GM21737 (cell line): ENCODE data around the gene NUP54.

Experiments used
- ATAC-seq: cut with Tn5 transposase; IDR thresholded peaks from one replicate; pipeline ENCODE4 v1.9.1; 2021; ENCODE audit warnings: mild to moderate bottlenecking, moderate library complexity; ENCODE audit not compliant: unreplicated experiment

NUP54 gene

DNA sequence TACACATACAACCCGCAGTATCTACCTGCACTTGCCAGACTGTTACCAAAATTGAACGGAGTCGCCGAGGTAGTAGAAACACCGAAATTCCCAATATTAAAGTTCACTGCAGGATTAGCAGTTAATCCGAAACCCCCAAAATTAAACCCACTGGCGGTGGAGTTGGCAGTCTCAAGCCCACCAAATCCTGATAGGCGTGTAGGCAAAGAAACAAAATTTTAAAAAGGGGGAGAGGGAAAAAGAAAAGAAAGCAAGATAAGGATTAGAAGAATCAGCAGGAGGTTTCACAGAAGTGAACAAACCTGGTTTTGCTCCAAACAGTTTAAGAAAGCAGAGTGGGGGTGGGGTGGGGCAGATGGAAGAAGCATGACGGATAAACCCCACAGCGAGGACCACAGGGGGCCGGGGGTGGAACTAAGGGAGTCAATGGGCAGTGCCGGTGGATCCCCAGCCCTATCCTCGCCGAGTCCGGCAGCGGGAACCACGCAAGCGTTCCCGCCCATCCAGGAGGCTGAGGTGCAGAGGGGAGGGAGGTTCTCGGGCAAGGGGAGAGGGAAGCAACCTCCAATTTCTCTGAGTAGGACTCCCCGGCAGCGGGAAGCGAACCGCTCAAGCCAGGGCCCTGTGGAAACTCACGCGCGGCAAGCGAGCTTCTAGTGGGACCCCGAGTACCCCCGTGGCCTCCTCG is 599 bp downstream of the NUP54 start:
- ATAC-seq: peak; percentile 37

DNA sequence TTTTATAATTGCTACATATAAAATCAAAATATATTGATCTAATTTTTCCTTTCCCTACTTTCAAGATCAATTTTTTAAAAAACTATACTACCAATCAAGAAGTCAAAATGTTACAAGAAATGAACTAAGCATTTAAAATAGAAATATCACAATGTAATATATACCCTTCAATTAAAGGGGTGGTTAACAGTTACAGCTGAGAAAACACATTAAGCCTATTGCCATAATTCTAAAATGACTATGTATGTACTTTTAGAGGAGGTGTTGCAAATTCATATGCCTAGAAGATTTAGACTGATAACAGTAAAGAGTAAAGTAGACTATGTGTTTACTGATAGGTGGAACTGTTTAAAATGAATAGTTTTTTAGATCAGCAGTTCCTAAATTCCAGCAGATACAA is 3.7 kb downstream of the NUP54 start:
- ATAC-seq: no peak

DNA sequence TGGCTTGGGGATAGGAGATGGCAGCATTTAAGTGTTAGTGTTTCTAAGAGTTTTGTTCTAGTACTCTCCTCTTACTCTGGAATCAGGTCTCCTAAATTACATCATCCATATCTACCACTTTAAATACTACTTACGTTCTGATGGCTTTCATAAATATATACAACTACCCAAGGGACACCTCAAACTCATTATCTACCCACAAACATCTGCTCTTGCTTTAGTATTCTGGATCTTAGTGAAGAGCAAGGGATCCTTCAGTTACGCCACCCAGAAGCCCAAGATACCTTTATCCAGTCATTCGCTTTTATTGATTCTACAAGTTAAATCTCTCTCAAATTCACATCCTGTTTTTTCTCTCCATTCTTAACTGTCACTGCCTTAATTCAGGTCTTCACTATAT is 7.0 kb downstream of the NUP54 start:
- ATAC-seq: no peak

GRCh38 chr4:76127754-76128153 is 20.4 kb downstream of the NUP54 start:
- ATAC-seq: no peak

DNA sequence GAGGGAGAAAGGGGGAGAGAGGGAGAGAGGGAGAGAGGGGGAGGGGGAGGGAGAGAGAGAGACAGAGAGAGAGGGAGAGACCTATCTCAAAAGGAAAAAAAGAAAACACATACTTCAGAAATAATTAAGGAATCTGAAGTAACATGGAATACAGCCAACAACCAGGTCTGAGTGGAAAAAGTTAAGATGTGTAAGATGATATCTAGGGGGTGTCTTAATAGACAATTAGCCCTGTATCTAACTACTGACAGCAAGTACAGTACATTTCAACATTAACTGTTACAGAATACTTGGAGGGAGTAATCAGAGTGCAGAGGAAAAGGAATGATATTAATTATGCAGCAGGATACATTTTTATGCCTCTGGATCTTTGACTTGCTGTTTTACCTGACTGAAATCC is 22.4 kb downstream of the NUP54 start:
- ATAC-seq: no peak

GRCh38 chr4:76120199-76120598 is 28.0 kb downstream of the NUP54 start:
- no peak for ATAC-seq

- ATAC-seq: no peak
Measured at GRCh38 chr4:76117536-76117935, 30.7 kb downstream of the NUP54 start.

DNA sequence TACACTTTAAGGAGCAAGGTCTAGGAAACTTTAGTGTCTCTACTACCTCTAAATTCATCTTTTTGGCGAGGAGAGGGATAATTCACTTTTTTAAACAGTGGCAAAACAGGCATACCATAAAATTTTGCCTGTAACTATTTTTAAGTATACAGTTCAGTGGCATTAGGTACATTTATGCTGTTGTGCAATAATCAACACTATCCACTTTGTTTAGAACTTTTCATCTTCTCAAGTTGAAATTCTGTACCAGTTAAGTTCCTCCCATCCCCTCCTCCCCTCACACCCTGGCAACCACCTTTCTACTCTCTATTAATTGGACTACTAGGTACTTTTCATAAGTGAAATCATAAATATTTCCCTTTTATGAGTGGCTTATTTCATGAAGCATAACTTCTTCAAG is 31.4 kb downstream of the NUP54 start:
- ATAC-seq: no peak

GRCh38 chr4:76108467-76109181 is 39.6 kb downstream of the NUP54 start:
- no peak for ATAC-seq

DNA sequence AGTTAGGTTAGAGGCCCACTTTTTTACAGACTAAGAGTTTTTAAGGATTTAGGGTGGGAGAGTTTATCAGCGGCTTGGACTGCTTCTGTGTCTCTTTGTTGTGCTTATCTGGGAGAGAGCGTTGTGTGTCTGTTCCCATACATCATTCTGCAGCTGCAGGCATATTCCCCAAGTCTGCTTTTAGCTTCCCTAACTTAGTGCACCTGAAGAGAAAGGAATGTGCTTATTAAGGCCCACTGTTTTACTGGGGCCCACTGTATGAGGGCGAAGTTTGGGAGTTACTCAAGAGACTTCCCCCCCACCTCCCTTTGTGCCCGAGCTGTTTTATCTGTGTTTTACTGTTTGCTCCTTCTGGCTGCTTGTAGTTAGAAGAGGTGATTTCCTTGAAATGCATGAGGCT is 41.8 kb downstream of the NUP54 start:
- no peak for ATAC-seq

GRCh38 chr4:76105652-76106051 is 42.5 kb downstream of the NUP54 start:
- ATAC-seq: no peak

DNA sequence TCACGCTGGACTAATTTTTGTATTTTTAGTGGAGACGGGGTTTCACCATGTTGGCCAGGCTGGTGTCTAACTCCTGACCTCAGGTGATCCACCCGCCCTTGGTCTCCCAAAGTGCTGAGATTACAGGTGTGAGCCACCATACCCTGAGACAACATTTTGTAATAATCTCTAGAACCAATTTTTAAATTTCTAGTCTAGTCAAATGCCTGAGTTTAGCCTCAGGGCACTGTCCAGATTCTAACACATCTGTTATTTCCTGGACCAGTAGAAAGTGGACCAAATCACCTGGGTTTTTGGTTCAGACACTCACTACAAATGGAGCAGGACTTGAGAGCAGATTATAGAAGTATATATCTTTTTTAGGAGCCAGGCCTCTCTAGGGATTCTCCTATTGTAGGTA is 52.1 kb downstream of the NUP54 start:
- ATAC-seq: no peak

DNA sequence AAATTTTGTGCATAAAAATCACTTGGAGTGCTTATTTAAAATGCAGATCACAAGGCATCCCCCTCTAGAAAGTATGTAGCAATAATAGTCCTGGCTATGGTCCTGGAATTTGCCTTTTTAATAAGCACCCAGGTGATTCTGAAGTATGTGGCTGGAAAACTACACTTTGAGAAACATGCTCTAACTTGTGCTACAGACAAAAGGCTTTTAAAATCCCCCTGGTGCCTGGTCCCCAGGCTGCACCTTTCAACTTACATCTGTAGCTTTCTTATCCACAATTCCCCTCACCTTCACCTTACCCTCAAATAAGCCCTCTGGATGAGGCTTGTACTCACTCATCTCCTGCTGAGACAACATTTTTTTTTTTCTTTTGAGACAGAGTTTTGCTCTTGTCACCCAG is 52.6 kb downstream of the NUP54 start:
- ATAC-seq: no peak

- no peak for ATAC-seq
Measured at GRCh38 chr4:76091052-76091451, 57.1 kb downstream of the NUP54 start.

DNA sequence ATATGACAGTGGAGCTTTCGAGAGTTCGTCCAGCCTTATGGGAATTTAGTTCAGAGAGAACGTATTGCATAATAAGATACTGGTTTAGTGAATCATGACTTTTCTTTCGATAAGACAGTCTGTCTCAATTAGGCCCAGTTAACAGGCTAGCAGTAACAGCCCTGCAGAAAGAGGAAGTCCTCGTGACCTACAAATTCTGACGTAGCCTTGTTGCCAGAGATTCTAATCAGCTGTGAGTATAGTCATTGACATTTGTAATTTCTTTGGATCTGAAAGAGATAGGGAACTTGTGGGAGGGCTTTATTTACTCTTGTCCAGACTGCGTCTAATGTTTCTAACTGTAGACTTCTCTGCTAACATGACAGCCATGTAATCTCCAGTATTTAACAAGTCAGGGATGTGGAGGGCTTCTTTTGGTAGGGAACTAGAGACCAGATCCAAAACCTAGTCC is 57.9 kb downstream of the NUP54 start:
- ATAC-seq: no peak

DNA sequence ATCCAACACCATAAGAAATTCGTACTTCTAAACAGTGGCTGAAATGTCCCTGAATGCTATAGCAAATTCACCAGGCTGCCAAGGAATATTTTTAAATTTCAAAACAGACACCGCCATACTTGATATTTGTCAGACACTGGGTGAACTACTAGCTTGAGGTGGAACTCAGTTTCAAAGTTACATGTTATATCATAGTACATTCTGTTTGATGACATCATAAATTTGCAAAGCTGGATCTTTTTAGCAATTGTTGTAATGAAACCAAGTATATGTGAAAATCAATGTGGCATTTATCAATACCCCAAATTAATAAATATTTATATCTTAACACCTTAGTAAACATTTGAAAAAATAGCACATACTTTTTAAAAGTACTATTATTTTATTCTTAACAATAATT is 59.5 kb downstream of the NUP54 start:
- no peak for ATAC-seq

GRCh38 chr4:76087007-76087769 is 61.0 kb downstream of the NUP54 start:
- ATAC-seq: no peak

GRCh38 chr4:76084542-76084941 is 63.7 kb downstream of the NUP54 start:
- ATAC-seq: no peak

DNA sequence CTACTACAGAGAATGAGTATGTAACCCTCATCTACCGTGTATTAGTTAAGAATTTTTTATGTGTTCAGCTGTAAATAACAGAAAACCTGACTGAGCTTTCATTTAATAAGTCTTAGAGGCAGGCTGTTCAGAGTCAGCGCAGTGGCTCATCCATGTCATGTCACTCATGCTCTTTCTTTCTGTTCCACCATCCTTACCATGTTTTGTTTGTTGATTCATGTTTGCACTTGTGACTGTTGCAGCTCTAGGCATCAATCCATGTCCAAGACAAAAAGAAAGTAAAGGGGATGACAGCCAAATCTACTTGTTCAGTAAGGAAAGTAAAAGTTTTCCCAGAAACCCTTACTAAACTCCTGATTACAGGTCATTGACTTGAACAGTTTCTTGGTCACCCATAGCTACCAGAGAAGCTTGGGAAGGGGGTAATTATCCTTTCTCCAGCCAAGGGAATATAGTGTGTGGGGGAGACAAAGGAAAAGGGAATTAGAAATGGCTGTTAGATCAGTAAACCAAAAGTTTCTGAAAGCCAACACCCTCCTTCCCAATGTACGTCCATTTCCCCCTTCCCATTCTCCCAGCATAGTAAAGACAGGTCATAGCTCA is 64.7 kb downstream of the NUP54 start:
- ATAC-seq: no peak

- no peak for ATAC-seq
Measured at GRCh38 chr4:76078033-76078613, 70.1 kb downstream of the NUP54 start.

- ATAC-seq: no peak
Measured at GRCh38 chr4:76074993-76075600, 73.1 kb downstream of the NUP54 start.
